ENCODE data around the gene C19orf73.

GRCh38 chr19:49129238-49129583, 10.3 kb upstream of the C19orf73 start:
- TF ChIP-seq YY1 (IDR thresholded peaks at IDR 0.05; ENCODE audit: insufficient read depth, insufficient read length) (no peak), ZNF274 (IDR thresholded peaks at IDR 0.05; ENCODE audit: low read depth, low read length) (no peak), SUZ12 (IDR thresholded peaks at IDR 0.05; ENCODE audit: extremely low read depth, insufficient read depth, insufficient read length) (no peak)

Data from NT2/D1 (cell line).